Hepatocyte (in vitro differentiated cells): Measurements from ENCODE around the gene INS.
A peak's percentile ranks its signal among the peaks of the same experiment; 100 is the strongest.

Source experiments
- CTCF ChIP-seq: fragments of 200-600 bp; sonication (generic); IDR thresholded peaks from 2 replicates; pipeline ENCODE4 v1.5.1; 2016; ENCODE audit warnings: antibody characterized with exemption, mild to moderate bottlenecking; ENCODE audit not compliant: poor library complexity
- EZH2 ChIP-seq: fragments of 200-600 bp; sonication (generic); IDR thresholded peaks from 2 replicates; pipeline ENCODE4 v1.6.1; 2016; ENCODE audit warnings: antibody characterized with exemption, mild to moderate bottlenecking, borderline replicate concordance

GRCh38 chr11:2208691-2209369 lies 47.8 kb upstream of the INS start:
- TF ChIP-seq CTCF (peak; percentile 18), EZH2 (no peak)
